ENCODE data around the gene KIF3B. TPM values are rescaled to one million over a fixed set of nuclear protein-coding genes. Genes with fewer than 3 reads are reported as not detected.

The KIF3B gene
- total RNA-seq, 8 experiments from 2014 or later, result 24.8 to 64.7 (median 28.9) TPM

GRCh38 chr20:32358632-32358882 is 81.1 kb downstream of the KIF3B start:
- Histone ChIP-seq H3K4me3 (peak overlapping the region; percentile 73 to 93 (median 88)), H3K4me1 (replicated peaks in 1 of 2) (peaks cover 11 to 12% of the 10 kb centered on the region in 2 donors), H3K27ac (peak overlapping the region; percentile 93 to 95)
- in situ Hi-C loops (cut with MboI; ENCODE audit: low pct_unique_long_range_greater_than_20kb in 2 of 9, low sequenced_read_pairs in 9 of 9, unreplicated experiment in 9 of 9), result no loop called here
- no peak for ATAC-seq (replicated peaks in 6 of 8)
- no CpG with 5 or more reads among the region's 35 CpGs for WGBS, 10 experiments

GRCh38 chr20:32358883-32359632 is 81.6 kb downstream of the KIF3B start:
- WGBS, 10 experiments, result 0 to 31% (median 7%) methylated on average over 2 to 9 of the region's 46 CpGs; no CpG with 5 or more reads in 5 of the 10 experiments
- H3K27ac ChIP-seq, result peak overlapping the region; percentile 93 to 95
- ATAC-seq (replicated peaks in 6 of 8), result peak; percentile 3 to 24 (median 8)
- peaks cover 11 to 12% of the 10 kb centered on the region in 2 donors for H3K4me1 ChIP-seq (replicated peaks in 1 of 2)
- H3K4me3 ChIP-seq, result peak overlapping the region; percentile 73 to 93 (median 88)
- in situ Hi-C loops (cut with MboI; ENCODE audit: low pct_unique_long_range_greater_than_20kb in 2 of 9, low sequenced_read_pairs in 9 of 9, unreplicated experiment in 9 of 9), result no loop called here

GRCh38 chr20:32359633-32360332 is 82.3 kb downstream of the KIF3B start:
- in situ Hi-C loops (cut with MboI; ENCODE audit: low pct_unique_long_range_greater_than_20kb in 2 of 9, low sequenced_read_pairs in 9 of 9, unreplicated experiment in 9 of 9), result no loop called here
- ATAC-seq (replicated peaks in 6 of 8), result no peak
- Histone ChIP-seq H3K4me3 (peak overlapping the region; percentile 73 to 93 (median 88)), H3K4me1 (replicated peaks in 1 of 2) (peaks cover 11 to 12% of the 10 kb centered on the region in 2 donors), H3K27ac (peak overlapping the region in 1 of 2 donors; percentile 93)
- 0 to 90% (median 12%) methylated on average over 2 to 11 of the region's 11 CpGs; no CpG with 5 or more reads in 1 of the 10 experiments for whole genome bisulfite sequencing, 10 experiments

- peak overlapping the region in 3 of 5 donors; percentile 73 to 93 (median 88) for H3K4me3 ChIP-seq
- no peak overlapping the region for H3K27ac ChIP-seq
- in situ Hi-C loops (cut with MboI; ENCODE audit: low pct_unique_long_range_greater_than_20kb in 2 of 9, low sequenced_read_pairs in 9 of 9, unreplicated experiment in 9 of 9), result no loop called here
- peaks cover 11 to 12% of the 10 kb centered on the region in 2 donors for H3K4me1 ChIP-seq (replicated peaks in 1 of 2)
- 0 to 79% (median 50%) methylated on average over 1 to 5 of the region's 5 CpGs; no CpG with 5 or more reads in 2 of the 10 experiments for WGBS, 10 experiments
- ATAC-seq (replicated peaks in 6 of 8), result no peak
Measured at GRCh38 chr20:32360333-32360634, 82.8 kb downstream of the KIF3B start.

GRCh38 chr20:32362901-32363364 is 85.5 kb downstream of the KIF3B start:
- 40 to 100% (median 68%) methylated on average over 1 to 4 of the region's 4 CpGs; no CpG with 5 or more reads in 1 of the 10 experiments for WGBS, 10 experiments
- H3K4me1 ChIP-seq (replicated peaks in 1 of 2), result peaks cover 5 to 13% of the 10 kb centered on the region in 2 donors
- no peak overlapping the region for H3K27ac ChIP-seq
- in situ Hi-C loops (cut with MboI; ENCODE audit: low pct_unique_long_range_greater_than_20kb in 2 of 9, low sequenced_read_pairs in 9 of 9, unreplicated experiment in 9 of 9), result no loop called here
- no peak overlapping the region for H3K4me3 ChIP-seq
- no peak for ATAC-seq (replicated peaks in 6 of 8)

GRCh38 chr20:32363492-32363891 is 86.0 kb downstream of the KIF3B start:
- Histone ChIP-seq H3K4me1 (replicated peaks in 1 of 2) (peaks cover 5 to 13% of the 10 kb centered on the region in 2 donors), H3K27ac (no peak overlapping the region), H3K4me3 (no peak overlapping the region)
- in situ Hi-C loops (cut with MboI; ENCODE audit: low pct_unique_long_range_greater_than_20kb in 2 of 9, low sequenced_read_pairs in 9 of 9, unreplicated experiment in 9 of 9), result no loop called here
- ATAC-seq (replicated peaks in 6 of 8), result no peak
- WGBS, 10 experiments, result 38 to 92% (median 78%) methylated on average over 1 to 2 of the region's 2 CpGs; no CpG with 5 or more reads in 4 of the 10 experiments

GRCh38 chr20:32364554-32365208 is 87.2 kb downstream of the KIF3B start:
- Histone ChIP-seq H3K4me1 (replicated peaks in 1 of 2) (peaks cover 8 to 13% of the 10 kb centered on the region in 2 donors), H3K4me3 (no peak overlapping the region), H3K27ac (no peak overlapping the region)
- in situ Hi-C loops (cut with MboI; ENCODE audit: low pct_unique_long_range_greater_than_20kb in 2 of 9, low sequenced_read_pairs in 9 of 9, unreplicated experiment in 9 of 9), result no loop called here
- ATAC-seq (replicated peaks in 6 of 8), result no peak
- WGBS, 10 experiments, result 57 to 100% (median 91%) methylated on average over 2 to 6 of the region's 7 CpGs; no CpG with 5 or more reads in 1 of the 10 experiments

- in situ Hi-C loops (cut with MboI; ENCODE audit: low pct_unique_long_range_greater_than_20kb in 2 of 9, low sequenced_read_pairs in 9 of 9, unreplicated experiment in 9 of 9), result no loop called here
- Histone ChIP-seq H3K4me1 (replicated peaks in 1 of 2) (peaks cover 3 to 6% of the 10 kb centered on the region in 2 donors), H3K4me3 (no peak overlapping the region), H3K27ac (no peak overlapping the region)
- 39 to 100% (median 75%) methylated on average over 1 to 5 of the region's 5 CpGs; no CpG with 5 or more reads in 3 of the 10 experiments for WGBS, 10 experiments
- ATAC-seq (replicated peaks in 6 of 8), result no peak
Measured at GRCh38 chr20:32365564-32365963, 88.1 kb downstream of the KIF3B start.

GRCh38 chr20:32366380-32366779 is 88.9 kb downstream of the KIF3B start:
- H3K4me1 ChIP-seq (replicated peaks in 1 of 2), result peaks cover 3 to 6% of the 10 kb centered on the region in 2 donors
- in situ Hi-C loops (cut with MboI; ENCODE audit: low pct_unique_long_range_greater_than_20kb in 2 of 9, low sequenced_read_pairs in 9 of 9, unreplicated experiment in 9 of 9), result no loop called here
- no peak overlapping the region for H3K27ac ChIP-seq
- 75 to 100% (median 93%) methylated on average over 1 to 2 of the region's 2 CpGs; no CpG with 5 or more reads in 1 of the 10 experiments for WGBS, 10 experiments
- ATAC-seq (replicated peaks in 6 of 8), result no peak
- H3K4me3 ChIP-seq, result no peak overlapping the region

GRCh38 chr20:32368323-32368722 is 90.9 kb downstream of the KIF3B start:
- H3K4me1 ChIP-seq (replicated peaks in 1 of 2), result peaks cover 3 to 6% of the 10 kb centered on the region in 2 donors
- no peak overlapping the region for H3K4me3 ChIP-seq
- in situ Hi-C loops (cut with MboI; ENCODE audit: low pct_unique_long_range_greater_than_20kb in 2 of 9, low sequenced_read_pairs in 9 of 9, unreplicated experiment in 9 of 9), result no loop called here
- H3K27ac ChIP-seq, result no peak overlapping the region
- no peak for ATAC-seq (replicated peaks in 6 of 8)

GRCh38 chr20:32368925-32369324 is 91.5 kb downstream of the KIF3B start:
- peak in 1 of 8 experiments; percentile 46 for ATAC-seq (replicated peaks in 6 of 8)
- Histone ChIP-seq H3K4me3 (no peak overlapping the region), H3K4me1 (replicated peaks in 1 of 2) (peaks cover 3 to 6% of the 10 kb centered on the region in 2 donors), H3K27ac (no peak overlapping the region)
- in situ Hi-C loops (cut with MboI; ENCODE audit: low pct_unique_long_range_greater_than_20kb in 2 of 9, low sequenced_read_pairs in 9 of 9, unreplicated experiment in 9 of 9), result no loop called here
- 71 to 100% (median 87%) methylated on average over 1 to 6 of the region's 6 CpGs for WGBS, 10 experiments

- in situ Hi-C loops (cut with MboI; ENCODE audit: low pct_unique_long_range_greater_than_20kb in 2 of 9, low sequenced_read_pairs in 9 of 9, unreplicated experiment in 9 of 9), result no loop called here
- Histone ChIP-seq H3K4me3 (no peak overlapping the region), H3K27ac (no peak overlapping the region), H3K4me1 (replicated peaks in 1 of 2) (peaks cover 3 to 6% of the 10 kb centered on the region in 2 donors)
- 89 to 100% (median 100%) methylated on average over 1 to 2 of the region's 2 CpGs; no CpG with 5 or more reads in 4 of the 10 experiments for WGBS, 10 experiments
- no peak for ATAC-seq (replicated peaks in 6 of 8)
Measured at GRCh38 chr20:32370897-32371296, 93.4 kb downstream of the KIF3B start.

- H3K27ac ChIP-seq, result no peak overlapping the region
- 20 to 100% (median 93%) methylated on average over 1 to 2 of the region's 2 CpGs; no CpG with 5 or more reads in 1 of the 10 experiments for WGBS, 10 experiments
- H3K4me1 ChIP-seq (replicated peaks in 1 of 2), result no peaks in the 10 kb centered on the region
- in situ Hi-C loops (cut with MboI; ENCODE audit: low pct_unique_long_range_greater_than_20kb in 2 of 9, low sequenced_read_pairs in 9 of 9, unreplicated experiment in 9 of 9), result no loop called here
- ATAC-seq (replicated peaks in 6 of 8), result no peak
- no peak overlapping the region for H3K4me3 ChIP-seq
Measured at GRCh38 chr20:32378461-32378860, 101.0 kb downstream of the KIF3B start.
